H9 (cell line): ENCODE results near the gene DDX46. TPM values are rescaled to one million over a fixed set of nuclear protein-coding genes. Genes with fewer than 3 reads are reported as not detected.

ENCODE experiments used
- DNase-seq: peaks from one replicate; pipeline ENCODE4 v3.0.0-alpha.2; 2017
- H2AFZ ChIP-seq: one replicate; pipeline ENCODE4 v1.6.1; 2013; ENCODE audit warnings: mild to moderate bottlenecking, low read length, control low read depth, moderate library complexity
- H2AK5ac ChIP-seq: 2 replicates; pipeline ENCODE4 v1.6.1; 2013; ENCODE audit warnings: low read length, control low read depth, mixed read lengths; ENCODE audit not compliant: insufficient read length
- H2BK120ac ChIP-seq: one replicate; pipeline ENCODE4 v1.6.1; 2013; ENCODE audit warnings: low read depth, mild to moderate bottlenecking, low read length, control low read depth, inconsistent platforms; ENCODE audit not compliant: poor library complexity, severe bottlenecking
- H2BK12ac ChIP-seq: 2 replicates; pipeline ENCODE4 v1.6.1; 2013; ENCODE audit warnings: low read length, control low read depth, mixed read lengths, low read depth; ENCODE audit not compliant: insufficient read length
- H2BK15ac ChIP-seq: 2 replicates; pipeline ENCODE4 v1.6.1; 2013; ENCODE audit warnings: low read depth, low read length, control low read depth
- H2BK20ac ChIP-seq: one replicate; pipeline ENCODE4 v1.6.1; 2013; ENCODE audit warnings: low read depth, mild to moderate bottlenecking, low read length, control low read depth, inconsistent platforms; ENCODE audit not compliant: poor library complexity, severe bottlenecking
- H2BK5ac ChIP-seq: 2 replicates; pipeline ENCODE4 v1.6.1; 2013; ENCODE audit warnings: low read length, control low read depth, mixed read lengths; ENCODE audit not compliant: insufficient read length
- H3K14ac ChIP-seq: 2 replicates; pipeline ENCODE4 v1.6.1; 2013; ENCODE audit warnings: low read length, control low read depth; ENCODE audit not compliant: insufficient read depth
- H3K18ac ChIP-seq: 2 replicates; pipeline ENCODE4 v1.6.1; 2013; ENCODE audit warnings: low read depth, mild to moderate bottlenecking, mixed read lengths, low read length, control low read depth; ENCODE audit not compliant: insufficient read length
- H3K23ac ChIP-seq: 2 replicates; pipeline ENCODE4 v1.6.1; 2013; ENCODE audit warnings: low read length, control low read depth, mixed read lengths, low read depth; ENCODE audit not compliant: insufficient read length
- H3K23me2 ChIP-seq: 2 replicates; pipeline ENCODE4 v1.6.1; 2013; ENCODE audit warnings: low read depth, mild to moderate bottlenecking, mixed read lengths, low read length, control low read depth; ENCODE audit not compliant: insufficient read length, poor library complexity, severe bottlenecking
- H3K27ac ChIP-seq: 2 replicates; pipeline ENCODE4 v1.5.1; 2013; ENCODE audit warnings: low read length, control low read depth, mixed read lengths, low read depth; ENCODE audit not compliant: insufficient read length
- H3K27me3 ChIP-seq: 2 replicates; pipeline ENCODE4 v1.6.1; 2013; ENCODE audit warnings: low read length, control low read depth, inconsistent platforms; ENCODE audit not compliant: insufficient read depth
- H3K4ac ChIP-seq: 2 replicates; pipeline ENCODE4 v1.6.1; 2013; ENCODE audit warnings: low read depth, mild to moderate bottlenecking, control low read depth, inconsistent platforms, low read length, moderate library complexity
- H3K4me1 ChIP-seq: 2 replicates; pipeline ENCODE4 v1.6.1; 2013; ENCODE audit warnings: low read length, control low read depth, inconsistent platforms; ENCODE audit not compliant: insufficient read depth
- H3K4me2 ChIP-seq: 2 replicates; pipeline ENCODE4 v1.6.1; 2013; ENCODE audit warnings: low read length, control low read depth, mixed read lengths; ENCODE audit not compliant: insufficient read length, insufficient read depth
- H3K56ac ChIP-seq: 2 replicates; pipeline ENCODE4 v1.6.1; 2013; ENCODE audit warnings: low read depth, mild to moderate bottlenecking, mixed read lengths, low read length, control low read depth; ENCODE audit not compliant: insufficient read length
- H3K79me1 ChIP-seq: 2 replicates; pipeline ENCODE4 v1.6.1; 2013; ENCODE audit warnings: low read depth, mild to moderate bottlenecking, moderate library complexity, low read length, control low read depth, inconsistent platforms; ENCODE audit not compliant: insufficient read depth, poor library complexity, severe bottlenecking
- H3K79me2 ChIP-seq: 2 replicates; pipeline ENCODE4 v1.6.1; 2013; ENCODE audit warnings: low read length, control low read depth, inconsistent platforms; ENCODE audit not compliant: insufficient read depth
- H3K9ac ChIP-seq: 2 replicates; pipeline ENCODE4 v1.6.1; 2013; ENCODE audit warnings: low read length, control low read depth, mixed read lengths; ENCODE audit not compliant: insufficient read length; ENCODE audit errors: extremely low read depth
- H3K9me3 ChIP-seq: one replicate; pipeline ENCODE4 v1.6.1; 2013; ENCODE audit warnings: low read depth, low read length, inconsistent platforms; ENCODE audit not compliant: control insufficient read depth
- H3T11ph ChIP-seq: one replicate; pipeline ENCODE4 v1.6.1; 2013; ENCODE audit warnings: mild to moderate bottlenecking, low read length, control low read depth, inconsistent platforms
- H4K20me1 ChIP-seq: one replicate; pipeline ENCODE4 v1.6.1; 2013; ENCODE audit not compliant: control insufficient read depth, insufficient read length, insufficient read depth
- H4K5ac ChIP-seq: 2 replicates; pipeline ENCODE4 v1.6.1; 2013; ENCODE audit warnings: low read depth, mild to moderate bottlenecking, mixed read lengths, low read length, control low read depth; ENCODE audit not compliant: insufficient read length
- H4K8ac ChIP-seq: replicated peaks from 2 replicates; pipeline ENCODE4 v1.6.1; 2013; ENCODE audit warnings: low read length, control low read depth, mixed read lengths, low read depth; ENCODE audit not compliant: insufficient read length
- H4K91ac ChIP-seq: 2 replicates; pipeline ENCODE4 v1.6.1; 2013; ENCODE audit warnings: low read depth, mild to moderate bottlenecking, moderate library complexity, mixed read lengths, low read length, control low read depth; ENCODE audit not compliant: insufficient read length
- H3K27ac Mint-ChIP-seq, 3 experiments: 2 replicates in 2 of 3; 3 replicates in 1 of 3; pipeline ENCODE4 v1.8.0; 2020 to 2021; ENCODE audit warnings: mixed read lengths in 3 of 3, mild to moderate bottlenecking in 1 of 3, moderate library complexity in 1 of 3
- H3K27me3 Mint-ChIP-seq: 2 replicates; pipeline ENCODE4 v1.8.0; 2021; ENCODE audit warnings: low read depth, mild to moderate bottlenecking, moderate library complexity, mixed read lengths
- H3K36me3 Mint-ChIP-seq, 3 experiments: 2 replicates in 2 of 3; 3 replicates in 1 of 3; pipeline ENCODE4 v1.8.0; 2020 to 2021; ENCODE audit warnings: low read depth in 3 of 3, mixed read lengths in 3 of 3; ENCODE audit not compliant: insufficient read depth in 1 of 3
- H3K4me1 Mint-ChIP-seq, 2 experiments: 2 replicates each; pipeline ENCODE4 v1.8.0; 2020; ENCODE audit warnings: mixed read lengths in 2 of 2
- H3K4me3 Mint-ChIP-seq, 2 experiments: 2 replicates in 1 of 2; 3 replicates in 1 of 2; pipeline ENCODE4 v1.8.0; 2020 to 2021; ENCODE audit warnings: mild to moderate bottlenecking in 2 of 2, mixed read lengths in 2 of 2, moderate library complexity in 1 of 2
- H3K9me3 Mint-ChIP-seq, 2 experiments: 2 replicates in 1 of 2; 3 replicates in 1 of 2; pipeline ENCODE4 v1.8.0; 2020; ENCODE audit warnings: mild to moderate bottlenecking in 2 of 2, mixed read lengths in 2 of 2, moderate library complexity in 1 of 2
- CTCF ChIP-seq: fragments of 200-600 bp; sonication (generic); conservative IDR thresholded peaks from 3 replicates; pipeline ENCODE4 v1.8.0; 2021; ENCODE audit warnings: antibody characterized with exemption, mild to moderate bottlenecking
- WGBS: extraction: QIAGEN DNeasy Blood & Tissue Kit; methylation state at CpG from one replicate; pipeline ENCODE4 v1.1.7; 2013; ENCODE audit warnings: missing lambda C conversion rate, low lambda C conversion rate, mixed read lengths; ENCODE audit not compliant: insufficient read length; ENCODE audit errors: extremely low coverage; 5-methylcytosine and 5-hydroxymethylcytosine counted together
- total RNA-seq: library from RNA; stranded (reverse); gene quantifications from 2 replicates; pipeline ENCODE4 v1.2.1, GENCODE V29; 2021

The DDX46 gene
- total RNA-seq, 1 experiment from 2014 or later: 90.3 TPM

GRCh38 chr5:134749415-134749814, 9.2 kb upstream of the DDX46 start:
- H3K14ac ChIP-seq: no peak overlapping the region
- H3K79me1 ChIP-seq: no peaks in the 10 kb centered on the region
- no peak overlapping the region for H2AK5ac ChIP-seq
- Mint-ChIP-seq H3K27me3 (no peaks in the 10 kb centered on the region), H3K9me3 (no peaks in the 10 kb centered on the region), H3K27ac (peak overlapping the region; percentile 19 to 82 (median 79); a peak in 3 of 7 replicates), H3K36me3 (peaks cover 0 to 17% (median 14%) of the 10 kb centered on the region in 3 experiments; a peak in 6 of 7 replicates), H3K4me1 (peaks cover 8 to 11% of the 10 kb centered on the region in 2 experiments), H3K4me3 (peak overlapping the region in 1 of 2 experiments; percentile 35; a peak in 1 of 5 replicates)
- no peak overlapping the region for H2BK15ac ChIP-seq
- no peak overlapping the region for H3T11ph ChIP-seq
- H4K5ac ChIP-seq: no peak overlapping the region
- no peaks in the 10 kb centered on the region for H3K23me2 ChIP-seq
- no peak overlapping the region for H3K56ac ChIP-seq
- no peak overlapping the region for H2BK20ac ChIP-seq
- H2BK5ac ChIP-seq: no peak overlapping the region
- no peak overlapping the region for H2AFZ ChIP-seq
- H4K20me1 ChIP-seq: no peaks in the 10 kb centered on the region
- H3K18ac ChIP-seq: no peak overlapping the region
- no peak overlapping the region for H4K91ac ChIP-seq
- H3K27ac ChIP-seq: no peak overlapping the region
- no peaks in the 10 kb centered on the region for H3K27me3 ChIP-seq
- no CpG with 5 or more reads among the region's 3 CpGs for WGBS
- H3K4me2 ChIP-seq: no peak overlapping the region
- H2BK120ac ChIP-seq: no peak overlapping the region
- H3K9me3 ChIP-seq: no peaks in the 10 kb centered on the region
- DNase-seq: no peak
- H3K23ac ChIP-seq: no peak overlapping the region
- no peak overlapping the region for H4K8ac ChIP-seq
- TF ChIP-seq CTCF: no peak
- H2BK12ac ChIP-seq: no peak overlapping the region
- H3K79me2 ChIP-seq: no peaks in the 10 kb centered on the region
- no peaks in the 10 kb centered on the region for H3K4me1 ChIP-seq
- no peak overlapping the region for H3K4ac ChIP-seq
- H3K9ac ChIP-seq: no peak overlapping the region
